GM12878 (cell line): ENCODE results near the gene CASK. TPM values are rescaled to one million over a fixed set of nuclear protein-coding genes. Genes with fewer than 3 reads are reported as not detected.

Experiments used
- ATAC-seq: fragments of 200-7000 bp; cut with Tn5 transposase; 3 replicates; pipeline ENCODE4 v1.9.1; 2020; ENCODE audit warnings: mild to moderate bottlenecking, moderate library complexity
- BruUV-seq: library from RNA; stranded (reverse); fragments of 400-500 nt; replicated peaks from 2 replicates; lab custom pipeline; 2021; lab: Mats Ljungman, UMichigan
- CTCF ChIA-PET: fragments of 300-600 bp; sonication (Branson Sonifier 250); formaldehyde crosslinking; extraction: SDS; loops from one replicate; lab custom pipeline; 2021; ENCODE audit warnings: inconsistent platforms; lab: Yijun Ruan, JAX
- POLR2A ChIA-PET: fragments of 350-600 bp; formaldehyde crosslinking; extraction: SDS; loops from one replicate; lab custom pipeline; 2021; ENCODE audit warnings: inconsistent platforms; lab: Charles Lee
- RAD21 ChIA-PET: fragments of 300-600 bp; sonication (Branson Sonifier 250); formaldehyde crosslinking; loops from one replicate; lab custom pipeline; 2023; ENCODE audit warnings: antibody characterized with exemption; ENCODE audit not compliant: unreplicated experiment; lab: Charles Lee
- SMC1A ChIA-PET: fragments of 300-600 bp; sonication (Branson Sonifier 250); formaldehyde crosslinking; loops from one replicate; lab custom pipeline; 2023; ENCODE audit not compliant: unreplicated experiment, uncharacterized antibody; lab: Charles Lee
- DNase-seq: peaks from one replicate; pipeline ENCODE4 v3.0.0-alpha.2; 2011; ENCODE audit warnings: low read depth, low spot score
- FAIRE-seq: peaks from 3 replicates; lab custom pipeline; 2011; peaks lifted over from hg19 to GRCh38; lab: Jason Lieb, UNC
- H2AFZ ChIP-seq: 2 replicates; pipeline ENCODE4 v1.6.0; 2011; ENCODE audit warnings: low read depth, low read length, control low read depth; ENCODE audit not compliant: control insufficient read depth
- H3K27ac ChIP-seq: 2 replicates; pipeline ENCODE4 v1.5.1; 2011; ENCODE audit warnings: control low read depth; ENCODE audit not compliant: control insufficient read depth, insufficient read depth
- H3K27me3 ChIP-seq, 2 experiments: replicated peaks in 1 of 2; 2 replicates each; pipeline versions ENCODE4 v1.6.0 to v1.6.1; 2011; ENCODE audit warnings: low read length in 1 of 2; ENCODE audit not compliant: control insufficient read depth in 2 of 2, insufficient read depth in 2 of 2
- H3K36me3 ChIP-seq, 2 experiments: 2 replicates each; pipeline ENCODE4 v1.5.1; 2011; ENCODE audit warnings: low read length in 1 of 2; ENCODE audit not compliant: control insufficient read depth in 2 of 2, insufficient read depth in 2 of 2
- H3K4me1 ChIP-seq: 2 replicates; pipeline ENCODE4 v1.6.1; 2011; ENCODE audit warnings: mild to moderate bottlenecking, low read length, moderate library complexity, mixed read lengths; ENCODE audit not compliant: control insufficient read depth, insufficient read depth
- H3K4me2 ChIP-seq: 2 replicates; pipeline ENCODE4 v1.6.0; 2011; ENCODE audit warnings: control low read depth; ENCODE audit not compliant: control insufficient read depth, insufficient read depth
- H3K4me3 ChIP-seq: fragments of 200-600 bp; sonication (generic); 2 replicates; pipeline ENCODE4 v1.5.1; 2016
- H3K79me2 ChIP-seq: 2 replicates; pipeline ENCODE4 v1.6.0; 2011; ENCODE audit warnings: low read length; ENCODE audit not compliant: control insufficient read depth, insufficient read depth
- H3K9ac ChIP-seq: 2 replicates; pipeline ENCODE4 v1.8.0; 2011; ENCODE audit warnings: low read length, control low read depth, mixed read lengths; ENCODE audit not compliant: control insufficient read depth, insufficient read depth
- H3K9me3 ChIP-seq: replicated peaks from 3 replicates; pipeline ENCODE4 v1.5.1; 2011; ENCODE audit warnings: mild to moderate bottlenecking, low read length; ENCODE audit not compliant: control insufficient read depth, insufficient read depth
- H4K20me1 ChIP-seq: 2 replicates; pipeline ENCODE4 v1.6.0; 2011; ENCODE audit not compliant: control insufficient read depth, insufficient read depth
- FOS ChIP-seq: IDR thresholded peaks from 3 replicates; pipeline ENCODE4 v1.6.1; 2011; ENCODE audit warnings: borderline replicate concordance; ENCODE audit not compliant: insufficient read length; ENCODE audit errors: extremely low read depth
- IKZF2 ChIP-seq, 2 experiments: fragments of 450-650 bp; IDR thresholded peaks; 2 replicates each; pipeline ENCODE4 v1.6.1; 2017; ENCODE audit warnings: mild to moderate bottlenecking in 2 of 2, moderate library complexity in 2 of 2
- JUNB ChIP-seq: IDR thresholded peaks from 2 replicates; pipeline ENCODE4 v1.6.1; 2016; ENCODE audit warnings: antibody characterized with exemption, mild to moderate bottlenecking
- LARP7 ChIP-seq: fragments of 450-650 bp; IDR thresholded peaks from 2 replicates; pipeline ENCODE4 v1.6.1; 2017; ENCODE audit warnings: mild to moderate bottlenecking
- MYC ChIP-seq: IDR thresholded peaks from 2 replicates; pipeline ENCODE4 v1.6.1; 2011; ENCODE audit warnings: mild to moderate bottlenecking, low read length, moderate library complexity, inconsistent platforms; ENCODE audit not compliant: insufficient read depth, insufficient replicate concordance, insufficient read length, severe bottlenecking
- NFIC ChIP-seq: IDR thresholded peaks from 2 replicates; pipeline ENCODE4 v1.6.1; 2012; ENCODE audit warnings: low read depth, mild to moderate bottlenecking, inconsistent platforms, low read length, moderate library complexity
- NFYA ChIP-seq: IDR thresholded peaks from 2 replicates; pipeline ENCODE4 v1.6.1; 2011; ENCODE audit warnings: low read depth, mild to moderate bottlenecking, low read length, improper control_type of control experiment, borderline replicate concordance
- RAD21 ChIP-seq: IDR thresholded peaks from 2 replicates; pipeline ENCODE4 v1.6.1; 2011; ENCODE audit warnings: mild to moderate bottlenecking, low read depth, low read length, moderate library complexity; ENCODE audit not compliant: insufficient read depth
- RCOR1 ChIP-seq: conservative IDR thresholded peaks from 2 replicates; pipeline ENCODE4 v1.6.1; 2012; ENCODE audit warnings: low read depth, low read length, improper control_type of control experiment
- RFX5 ChIP-seq: IDR thresholded peaks from 2 replicates; pipeline ENCODE4 v1.6.1; 2011; ENCODE audit warnings: low read depth, low read length, improper control_type of control experiment
- RUNX3 ChIP-seq: IDR thresholded peaks from 2 replicates; pipeline ENCODE4 v1.6.1; 2012; ENCODE audit warnings: low read length, inconsistent platforms
- YBX1 ChIP-seq: fragments of 450-650 bp; IDR thresholded peaks from 2 replicates; pipeline ENCODE4 v1.6.1; 2016; ENCODE audit warnings: antibody characterized with exemption
- WGBS: methylation state at CpG from one replicate; pipeline ENCODE4 v1.1.6; 2016; ENCODE audit warnings: low lambda C conversion rate; ENCODE audit not compliant: insufficient replicate concordance, insufficient coverage; ENCODE audit errors: missing lambda C conversion rate; 5-methylcytosine and 5-hydroxymethylcytosine counted together
- in situ Hi-C: fragments of 300-500 bp; cut with MboI; formaldehyde crosslinking; loops from 9 replicates; pipeline ENCODE4 v1.14.3; 2018; ENCODE audit warnings: mixed read lengths
- intact Hi-C: fragments of 100-400 bp; cut with micrococcal nuclease; formaldehyde crosslinking; loops from one replicate; pipeline ENCODE4 v1.14.2; 2022; ENCODE audit not compliant: unreplicated experiment
- polyA plus RNA-seq, 11 experiments: library from polyadenylated mRNA; depleted of rRNA in 4 of 11; unstranded in 6 of 11; stranded (reverse) in 5 of 11; fragments of >200 nt; fragmentation: Nextera tagmentation in 4 of 11; fragmentation: Illumina TruSeq in 1 of 11; extraction: Ambion mirVana in 4 of 11; extraction: Trizol in 1 of 11; gene quantifications; 1 replicate in 1 of 11; 2 replicates in 10 of 11; pipeline versions ENCODE4 v1.2.1 to v1.2.3, GENCODE V29; 2011 to 2016; ENCODE audit warnings: inconsistent platforms in 2 of 11, missing spikeins in 2 of 11, low read depth in 1 of 11
- total RNA-seq, 4 experiments: library from RNA; depleted of rRNA in 3 of 4; stranded (reverse); fragments of >200 nt in 3 of 4; fragmentation: Illumina TruSeq in 1 of 4; extraction: Trizol in 1 of 4; gene quantifications; 2 replicates each; pipeline versions ENCODE4 v1.2.1 to v1.2.3, GENCODE V29; 2013 to 2021
- TF ChIP-seq, protein P1 (sequence below): fragments of 450-650 bp; formaldehyde crosslinking; IDR thresholded peaks from 2 replicates; pipeline ENCODE4 v1.5.0; 2022; ENCODE audit warnings: mild to moderate bottlenecking, missing genetic modification characterization
- TF ChIP-seq, protein P2 (sequence below): IDR thresholded peaks from 2 replicates; pipeline ENCODE4 v1.6.1; 2011; ENCODE audit warnings: low read depth, mild to moderate bottlenecking, low read length, moderate library complexity, borderline replicate concordance; ENCODE audit errors: extremely low read depth

Gene CASK
- total and polyA plus RNA-seq, 10 of the 15 experiments (the other 5 are each of a cell fraction or from before 2014, with no cell fraction given), result 0.60 to 45.9 (median 4.8) TPM

DNA sequence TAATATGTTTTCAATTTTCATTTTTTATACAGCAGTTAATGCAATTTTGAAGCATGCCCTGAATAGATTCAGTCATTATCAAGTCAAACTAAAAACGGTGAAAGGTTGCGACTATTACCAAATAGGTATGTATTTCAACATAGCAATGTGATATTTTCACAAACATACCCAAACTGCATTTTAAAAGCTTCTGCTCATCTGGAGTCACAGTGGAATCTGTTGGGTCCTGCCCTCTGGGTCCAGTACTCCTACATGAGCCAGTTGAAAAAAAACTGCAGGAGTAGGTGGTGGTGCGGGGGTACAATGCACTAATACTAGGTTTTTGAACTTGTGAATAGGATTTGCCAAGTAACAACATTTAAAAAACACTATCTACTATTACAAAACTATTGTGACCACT lies 233.6 kb downstream of the CASK start:
- ChIA-PET SMC1A (interaction anchor here (0.6 to 1.1 kb wide), 2 partner anchors 22 to 261 kb away, joined by 3 read pairs; no protein-coding TSS in a partner anchor), POLR2A (no interaction called here), RAD21 (interaction anchor here (1.9 kb wide), 1 partner anchor 17 kb away, joined by 6 read pairs; no protein-coding TSS in a partner anchor), CTCF (no interaction called here)
- no peak overlapping the region for H3K4me2 ChIP-seq
- no peak overlapping the region for H2AFZ ChIP-seq
- intact Hi-C loops (no loop called here), in situ Hi-C loops (no loop called here)
- H3K27ac ChIP-seq, result no peak overlapping the region
- BruUV-seq, result no TSS peak
- FAIRE-seq, result no peak
- no peaks in the 10 kb centered on the region for H4K20me1 ChIP-seq
- peaks cover 13% of the 10 kb centered on the region for H3K4me1 ChIP-seq
- H3K4me3 ChIP-seq, result no peak overlapping the region
- no peaks in the 10 kb centered on the region for H3K36me3 ChIP-seq
- H3K79me2 ChIP-seq, result no peaks in the 10 kb centered on the region
- 74% methylated on average over 3 of the region's 3 CpGs for WGBS
- H3K27me3 ChIP-seq, result no peaks in the 10 kb centered on the region
- TF ChIP-seq RAD21 (no peak), LARP7 (no peak), RFX5 (no peak), NFYA (no peak), MYC (no peak), JUNB (no peak), NFIC (no peak), IKZF2 (IDR thresholded peaks at IDR 0.05) (no peak), RCOR1 (no peak), RUNX3 (no peak), YBX1 (no peak), FOS (no peak)
- TF ChIP-seq, protein P1, sequence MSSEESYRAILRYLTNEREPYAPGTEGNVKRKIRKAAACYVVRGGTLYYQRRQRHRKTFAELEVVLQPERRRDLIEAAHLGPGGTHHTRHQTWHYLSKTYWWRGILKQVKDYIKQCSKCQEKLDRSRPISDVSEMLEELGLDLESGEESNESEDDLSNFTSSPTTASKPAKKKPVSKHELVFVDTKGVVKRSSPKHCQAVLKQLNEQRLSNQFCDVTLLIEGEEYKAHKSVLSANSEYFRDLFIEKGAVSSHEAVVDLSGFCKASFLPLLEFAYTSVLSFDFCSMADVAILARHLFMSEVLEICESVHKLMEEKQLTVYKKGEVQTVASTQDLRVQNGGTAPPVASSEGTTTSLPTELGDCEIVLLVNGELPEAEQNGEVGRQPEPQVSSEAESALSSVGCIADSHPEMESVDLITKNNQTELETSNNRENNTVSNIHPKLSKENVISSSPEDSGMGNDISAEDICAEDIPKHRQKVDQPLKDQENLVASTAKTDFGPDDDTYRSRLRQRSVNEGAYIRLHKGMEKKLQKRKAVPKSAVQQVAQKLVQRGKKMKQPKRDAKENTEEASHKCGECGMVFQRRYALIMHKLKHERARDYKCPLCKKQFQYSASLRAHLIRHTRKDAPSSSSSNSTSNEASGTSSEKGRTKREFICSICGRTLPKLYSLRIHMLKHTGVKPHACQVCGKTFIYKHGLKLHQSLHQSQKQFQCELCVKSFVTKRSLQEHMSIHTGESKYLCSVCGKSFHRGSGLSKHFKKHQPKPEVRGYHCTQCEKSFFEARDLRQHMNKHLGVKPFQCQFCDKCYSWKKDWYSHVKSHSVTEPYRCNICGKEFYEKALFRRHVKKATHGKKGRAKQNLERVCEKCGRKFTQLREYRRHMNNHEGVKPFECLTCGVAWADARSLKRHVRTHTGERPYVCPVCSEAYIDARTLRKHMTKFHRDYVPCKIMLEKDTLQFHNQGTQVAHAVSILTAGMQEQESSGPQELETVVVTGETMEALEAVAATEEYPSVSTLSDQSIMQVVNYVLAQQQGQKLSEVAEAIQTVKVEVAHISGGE (CRISPR knock-in tag), result no peak
- TF ChIP-seq, protein P2, sequence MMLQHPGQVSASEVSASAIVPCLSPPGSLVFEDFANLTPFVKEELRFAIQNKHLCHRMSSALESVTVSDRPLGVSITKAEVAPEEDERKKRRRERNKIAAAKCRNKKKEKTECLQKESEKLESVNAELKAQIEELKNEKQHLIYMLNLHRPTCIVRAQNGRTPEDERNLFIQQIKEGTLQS, result no peak
- no peak for DNase-seq
- no peak overlapping the region for H3K9ac ChIP-seq
- no peaks in the 10 kb centered on the region for H3K9me3 ChIP-seq
- no peak for ATAC-seq
